ENCODE data around the gene RBCK1.

DNA sequence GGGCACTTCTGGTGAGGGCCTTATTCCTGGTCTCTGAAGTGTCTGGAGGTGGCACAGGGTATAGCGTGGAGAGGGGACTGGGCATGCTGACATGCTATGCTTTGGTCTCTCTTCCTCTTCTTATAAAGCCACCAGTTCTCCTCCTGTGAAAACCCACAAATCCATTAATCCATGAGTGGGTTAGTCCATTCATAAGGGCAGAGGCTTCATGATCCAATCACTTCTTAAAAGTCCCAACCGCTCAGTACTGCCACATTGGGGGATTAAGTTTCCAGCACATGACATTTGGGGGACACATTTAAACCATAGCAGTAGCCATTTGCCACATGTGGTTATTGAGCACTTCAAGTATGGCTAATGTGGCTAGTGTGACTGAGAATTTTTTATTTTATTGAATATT is 31.3 kb upstream of the RBCK1 start:
- TF ChIP-seq, protein P1, sequence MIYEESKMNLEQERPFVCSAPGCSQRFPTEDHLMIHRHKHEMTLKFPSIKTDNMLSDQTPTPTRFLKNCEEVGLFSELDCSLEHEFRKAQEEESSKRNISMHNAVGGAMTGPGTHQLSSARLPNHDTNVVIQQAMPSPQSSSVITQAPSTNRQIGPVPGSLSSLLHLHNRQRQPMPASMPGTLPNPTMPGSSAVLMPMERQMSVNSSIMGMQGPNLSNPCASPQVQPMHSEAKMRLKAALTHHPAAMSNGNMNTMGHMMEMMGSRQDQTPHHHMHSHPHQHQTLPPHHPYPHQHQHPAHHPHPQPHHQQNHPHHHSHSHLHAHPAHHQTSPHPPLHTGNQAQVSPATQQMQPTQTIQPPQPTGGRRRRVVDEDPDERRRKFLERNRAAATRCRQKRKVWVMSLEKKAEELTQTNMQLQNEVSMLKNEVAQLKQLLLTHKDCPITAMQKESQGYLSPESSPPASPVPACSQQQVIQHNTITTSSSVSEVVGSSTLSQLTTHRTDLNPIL (CRISPR knock-in tag; IDR thresholded peaks at IDR 0.05; ENCODE audit: low read depth) = no peak
- no peak for TF ChIP-seq ZFP30 (CRISPR knock-in tag; IDR thresholded peaks at IDR 0.05)
- TF ChIP-seq ESRRG (CRISPR knock-in tag; IDR thresholded peaks at IDR 0.05) = no peak
- no peak for TF ChIP-seq RARB (CRISPR knock-in tag; IDR thresholded peaks at IDR 0.05)
- TF ChIP-seq ARNTL (CRISPR knock-in tag; IDR thresholded peaks at IDR 0.05; ENCODE audit: borderline replicate concordance, low read depth) = no peak

Data from SK-N-SH treated with all-trans-retinoic acid at 6 μM for 48 hours (cell line).